Panc1 (cell line): ENCODE measurements around the gene HES7. TPM values are rescaled to one million over a fixed set of nuclear protein-coding genes. Genes with fewer than 3 reads are reported as not detected.

ENCODE experiments used
- ATAC-seq: fragments of 200-7000 bp; cut with Tn5 transposase; 2 replicates; pipeline ENCODE4 v1.9.1; 2020; ENCODE audit warnings: mild to moderate bottlenecking, moderate library complexity
- BruUV-seq: library from RNA; stranded (reverse); fragments of 400-500 nt; replicated peaks from 2 replicates; lab custom pipeline; 2021; lab: Mats Ljungman, UMichigan
- CTCF ChIA-PET: fragments of 300-600 bp; sonication (Branson Sonifier 250); formaldehyde crosslinking; loops from one replicate; lab custom pipeline; 2022; ENCODE audit warnings: antibody characterized with exemption; lab: Charles Lee
- POLR2A ChIA-PET: fragments of 300-600 bp; sonication (Branson Sonifier 250); formaldehyde crosslinking; loops from one replicate; lab custom pipeline; 2022; ENCODE audit warnings: antibody characterized with exemption; lab: Charles Lee
- DNase-seq: peaks from one replicate; pipeline ENCODE4 v3.0.0-alpha.2; 2010; ENCODE audit warnings: low read depth, low spot score
- H3K27ac ChIP-seq: 2 replicates; pipeline ENCODE4 v1.5.1; 2011; ENCODE audit warnings: mild to moderate bottlenecking, low read length, inconsistent platforms
- H3K27me3 ChIP-seq: fragments of 200-500 bp; sonication (Bioruptor generic); 2 replicates; pipeline ENCODE4 v1.6.0; 2014; ENCODE audit warnings: low read length, inconsistent platforms; ENCODE audit not compliant: control insufficient read depth, insufficient read depth
- H3K36me3 ChIP-seq: fragments of 200-500 bp; sonication (Bioruptor generic); 2 replicates; pipeline ENCODE4 v1.5.1; 2014; ENCODE audit warnings: inconsistent platforms, mild to moderate bottlenecking, low read length, moderate library complexity; ENCODE audit not compliant: control insufficient read depth, insufficient read depth
- H3K4me1 ChIP-seq: 2 replicates; pipeline ENCODE4 v1.5.1; 2011; ENCODE audit warnings: inconsistent platforms, mild to moderate bottlenecking, low read length, moderate library complexity; ENCODE audit not compliant: control insufficient read depth, insufficient read depth
- H3K4me3 ChIP-seq, 2 experiments: 2 replicates each; pipeline ENCODE4 v1.5.1; 2011 to 2012; ENCODE audit warnings: low read depth in 2 of 2, low read length in 2 of 2, mild to moderate bottlenecking in 2 of 2, inconsistent platforms in 1 of 2, moderate library complexity in 1 of 2
- H3K9me3 ChIP-seq: fragments of 200-500 bp; sonication (Bioruptor generic); 2 replicates; pipeline ENCODE4 v1.5.1; 2014; ENCODE audit warnings: low read depth, mild to moderate bottlenecking, inconsistent platforms, low read length, moderate library complexity; ENCODE audit not compliant: control insufficient read depth, insufficient read depth
- POLR2AphosphoS5 ChIP-seq: IDR thresholded peaks from 2 replicates; pipeline ENCODE4 v1.6.1; 2012; ENCODE audit warnings: mild to moderate bottlenecking, low read depth, low read length, moderate library complexity
- SIN3A ChIP-seq: IDR thresholded peaks from 2 replicates; pipeline ENCODE4 v1.6.1; 2012; ENCODE audit warnings: low read depth, mild to moderate bottlenecking, low read length, moderate library complexity, borderline replicate concordance; ENCODE audit not compliant: insufficient read depth
- TCF7L2 ChIP-seq: IDR thresholded peaks from 2 replicates; pipeline ENCODE4 v1.6.1; 2011; ENCODE audit warnings: mild to moderate bottlenecking, low read depth, low read length, inconsistent platforms
- in situ Hi-C: cut with HindIII; loops from 2 replicates; pipeline ENCODE4 v1.10.0; 2016; ENCODE audit warnings: low sequenced_read_pairs, low pct_unique_long_range_greater_than_20kb
- intact Hi-C: fragments of 100-400 bp; cut with micrococcal nuclease; formaldehyde crosslinking; loops from one replicate; pipeline ENCODE4 v1.10.0; 2022; ENCODE audit not compliant: unreplicated experiment
- total RNA-seq: library from RNA; stranded (reverse); gene quantifications from one replicate; pipeline ENCODE4 v1.2.1, GENCODE V29; 2021; ENCODE audit not compliant: unreplicated experiment
- TF ChIP-seq, protein P1 (sequence below): fragments of 450-650 bp; IDR thresholded peaks from 2 replicates; pipeline ENCODE4 v1.5.1; 2017; ENCODE audit warnings: mild to moderate bottlenecking
- TF ChIP-seq, protein P2 (sequence below), 2 experiments: IDR thresholded peaks; 2 replicates each; pipeline ENCODE4 v1.6.1; 2011 to 2012; ENCODE audit warnings: low read depth in 2 of 2, control low read depth in 1 of 2, low read length in 1 of 2, mild to moderate bottlenecking in 1 of 2, moderate library complexity in 1 of 2; ENCODE audit not compliant: insufficient read depth in 1 of 2

HES7 gene
- total RNA-seq, 1 experiment from 2014 or later: 4.0 TPM

DNA sequence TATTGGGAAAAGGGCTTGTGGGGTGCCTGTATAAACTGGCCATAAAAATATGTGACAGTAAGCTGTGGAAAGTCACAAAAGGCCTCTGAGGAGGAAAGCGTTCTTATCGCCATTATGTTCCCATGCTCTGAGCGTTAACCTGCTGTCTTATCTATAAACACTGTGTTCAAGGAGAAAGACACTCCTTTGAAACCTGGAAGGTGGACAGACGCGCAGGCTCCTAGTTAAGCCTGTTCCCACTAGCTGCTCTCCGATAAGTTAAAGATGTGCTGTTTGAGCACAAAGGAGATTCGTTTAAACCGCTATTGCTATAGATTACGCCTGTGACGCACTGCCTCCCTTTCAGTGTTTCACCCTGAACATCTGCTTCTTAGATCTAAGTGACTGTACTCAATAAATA is 41.6 kb downstream of the HES7 start:
- Histone ChIP-seq H3K4me3 (no peak overlapping the region), H3K27ac (no peak overlapping the region), H3K27me3 (no peaks in the 10 kb centered on the region), H3K4me1 (peaks cover 5% of the 10 kb centered on the region; the same call in 1 of the 2 replicates), H3K36me3 (no peaks in the 10 kb centered on the region), H3K9me3 (no peaks in the 10 kb centered on the region)
- ChIA-PET CTCF (no interaction called here), POLR2A (no interaction called here)
- no TSS peak for BruUV-seq
- ATAC-seq (no peak), DNase-seq (no peak)
- TF ChIP-seq, protein P1, sequence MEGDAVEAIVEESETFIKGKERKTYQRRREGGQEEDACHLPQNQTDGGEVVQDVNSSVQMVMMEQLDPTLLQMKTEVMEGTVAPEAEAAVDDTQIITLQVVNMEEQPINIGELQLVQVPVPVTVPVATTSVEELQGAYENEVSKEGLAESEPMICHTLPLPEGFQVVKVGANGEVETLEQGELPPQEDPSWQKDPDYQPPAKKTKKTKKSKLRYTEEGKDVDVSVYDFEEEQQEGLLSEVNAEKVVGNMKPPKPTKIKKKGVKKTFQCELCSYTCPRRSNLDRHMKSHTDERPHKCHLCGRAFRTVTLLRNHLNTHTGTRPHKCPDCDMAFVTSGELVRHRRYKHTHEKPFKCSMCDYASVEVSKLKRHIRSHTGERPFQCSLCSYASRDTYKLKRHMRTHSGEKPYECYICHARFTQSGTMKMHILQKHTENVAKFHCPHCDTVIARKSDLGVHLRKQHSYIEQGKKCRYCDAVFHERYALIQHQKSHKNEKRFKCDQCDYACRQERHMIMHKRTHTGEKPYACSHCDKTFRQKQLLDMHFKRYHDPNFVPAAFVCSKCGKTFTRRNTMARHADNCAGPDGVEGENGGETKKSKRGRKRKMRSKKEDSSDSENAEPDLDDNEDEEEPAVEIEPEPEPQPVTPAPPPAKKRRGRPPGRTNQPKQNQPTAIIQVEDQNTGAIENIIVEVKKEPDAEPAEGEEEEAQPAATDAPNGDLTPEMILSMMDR: no peak
- no peak for TF ChIP-seq TCF7L2
- TF ChIP-seq, protein P2, sequence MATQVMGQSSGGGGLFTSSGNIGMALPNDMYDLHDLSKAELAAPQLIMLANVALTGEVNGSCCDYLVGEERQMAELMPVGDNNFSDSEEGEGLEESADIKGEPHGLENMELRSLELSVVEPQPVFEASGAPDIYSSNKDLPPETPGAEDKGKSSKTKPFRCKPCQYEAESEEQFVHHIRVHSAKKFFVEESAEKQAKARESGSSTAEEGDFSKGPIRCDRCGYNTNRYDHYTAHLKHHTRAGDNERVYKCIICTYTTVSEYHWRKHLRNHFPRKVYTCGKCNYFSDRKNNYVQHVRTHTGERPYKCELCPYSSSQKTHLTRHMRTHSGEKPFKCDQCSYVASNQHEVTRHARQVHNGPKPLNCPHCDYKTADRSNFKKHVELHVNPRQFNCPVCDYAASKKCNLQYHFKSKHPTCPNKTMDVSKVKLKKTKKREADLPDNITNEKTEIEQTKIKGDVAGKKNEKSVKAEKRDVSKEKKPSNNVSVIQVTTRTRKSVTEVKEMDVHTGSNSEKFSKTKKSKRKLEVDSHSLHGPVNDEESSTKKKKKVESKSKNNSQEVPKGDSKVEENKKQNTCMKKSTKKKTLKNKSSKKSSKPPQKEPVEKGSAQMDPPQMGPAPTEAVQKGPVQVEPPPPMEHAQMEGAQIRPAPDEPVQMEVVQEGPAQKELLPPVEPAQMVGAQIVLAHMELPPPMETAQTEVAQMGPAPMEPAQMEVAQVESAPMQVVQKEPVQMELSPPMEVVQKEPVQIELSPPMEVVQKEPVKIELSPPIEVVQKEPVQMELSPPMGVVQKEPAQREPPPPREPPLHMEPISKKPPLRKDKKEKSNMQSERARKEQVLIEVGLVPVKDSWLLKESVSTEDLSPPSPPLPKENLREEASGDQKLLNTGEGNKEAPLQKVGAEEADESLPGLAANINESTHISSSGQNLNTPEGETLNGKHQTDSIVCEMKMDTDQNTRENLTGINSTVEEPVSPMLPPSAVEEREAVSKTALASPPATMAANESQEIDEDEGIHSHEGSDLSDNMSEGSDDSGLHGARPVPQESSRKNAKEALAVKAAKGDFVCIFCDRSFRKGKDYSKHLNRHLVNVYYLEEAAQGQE (IDR thresholded peaks at IDR 0.05; ENCODE audit: insufficient read depth in 1 of 2, low read depth in 2 of 2, low read length in 1 of 2): no peak
- in situ Hi-C loops: no loop called here
- intact Hi-C loops: loop anchor here (5.0 kb wide), 1 partner anchor 35 kb away; the partner anchor contains the start of gene ALOXE3

DNA sequence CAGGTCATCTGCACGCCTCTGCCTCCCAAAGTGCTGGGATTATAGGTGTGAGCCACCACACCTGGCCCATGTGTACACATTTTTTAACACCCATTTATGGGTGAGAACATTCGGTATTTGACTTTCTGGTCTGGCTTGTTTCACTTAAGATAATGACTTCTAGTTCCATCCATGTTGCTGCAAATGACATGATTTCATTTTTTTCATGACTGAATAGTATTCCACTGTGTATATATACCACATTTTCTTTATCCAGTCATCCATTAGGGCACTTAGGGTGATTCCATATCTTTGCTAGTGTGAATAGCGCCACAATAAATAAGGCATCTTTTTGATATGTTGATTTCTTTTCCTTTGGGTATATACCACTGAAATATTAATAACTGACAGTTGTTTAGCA is 42.0 kb downstream of the HES7 start:
- no peak overlapping the region for H3K4me3 ChIP-seq
- BruUV-seq: no TSS peak
- no peaks in the 10 kb centered on the region for H3K9me3 ChIP-seq
- DNase-seq (no peak), ATAC-seq (no peak)
- intact Hi-C loops (loop anchor here (5.0 kb wide), 1 partner anchor 35 kb away; the partner anchor contains the start of gene ALOXE3), in situ Hi-C loops (no loop called here)
- ChIA-PET POLR2A (no interaction called here), CTCF (no interaction called here)
- H3K36me3 ChIP-seq: no peaks in the 10 kb centered on the region
- H3K27ac ChIP-seq: no peak overlapping the region
- H3K4me1 ChIP-seq: peaks cover 5% of the 10 kb centered on the region; the same call in 1 of the 2 replicates
- no peak for TF ChIP-seq SIN3A
- no peak for TF ChIP-seq TCF7L2
- TF ChIP-seq, protein P2 (IDR thresholded peaks at IDR 0.05; ENCODE audit: insufficient read depth in 1 of 2, low read depth in 2 of 2, low read length in 1 of 2): no peak
- TF ChIP-seq POLR2AphosphoS5: no peak
- TF ChIP-seq, protein P1: no peak
- H3K27me3 ChIP-seq: no peaks in the 10 kb centered on the region
